ENCODE results near the gene FNIP1. TPM values are rescaled to one million over a fixed set of nuclear protein-coding genes. Genes with fewer than 3 reads are reported as not detected.
A peak's percentile ranks its signal among the peaks of the same experiment; 100 is the strongest.
"Not testable (repeated sequence)": the region's sequence is repeated elsewhere in the genome, so short reads cannot be mapped to it uniquely, and the experiment has no call there.

The FNIP1 gene
- total RNA-seq (10 to 100 TPM; 15.4 to 86.1 (median 34.8) TPM), polyA plus RNA-seq (1 to 10 TPM; 3.2 to 4.7 (median 3.7) TPM)
- long read RNA-seq, donor 1, partial matches to known transcripts, result 0 of 1 reads
- long read RNA-seq, donor 1, other reads (novel, unspliced or antisense), result 0 of 1 reads
- long read RNA-seq, donor 2, full-length matches to known transcripts, result 1 of 1 reads
- long read RNA-seq, donor 2, partial matches to known transcripts, result 0 of 1 reads
- long read RNA-seq, donor 2, other reads (novel, unspliced or antisense), result 0 of 1 reads
- long read RNA-seq, donor 3, result 0 reads
- long read RNA-seq, donor 4, full-length matches to known transcripts, result 1 of 1 reads
- long read RNA-seq, donor 4, partial matches to known transcripts, result 0 of 1 reads
- long read RNA-seq, donor 4, other reads (novel, unspliced or antisense), result 0 of 1 reads
- long read RNA-seq, donor 5, partial matches to known transcripts, result 0 of 2 reads
- long read RNA-seq, donor 5, other reads (novel, unspliced or antisense), result 0 of 2 reads
- long read RNA-seq, donor 6, result 0 reads
- long read RNA-seq, donor 7, partial matches to known transcripts, result 0 of 1 reads
- long read RNA-seq, donor 7, other reads (novel, unspliced or antisense), result 0 of 1 reads
- long read RNA-seq, donor 8, result 0 reads
- long read RNA-seq, donor 9, partial matches to known transcripts, result 0 of 3 reads
- long read RNA-seq, donor 9, other reads (novel, unspliced or antisense), result 0 of 3 reads
- long read RNA-seq, donor 10, result 0 reads

- Histone ChIP-seq H3K9me3 (no peaks in the 10 kb centered on the region), H3K27ac (peak within 1 kb of the TSS; percentile 96 to 100 (median 99)), H3K4me3 (peak within 1 kb of the TSS; percentile 77 to 98 (median 92)), H3K4me1 (peaks cover 0 to 49% (median 28%) of the 10 kb centered on the region in 4 donors), H3K27me3 (no peaks in the 10 kb centered on the region), H3K36me3 (no peaks in the 10 kb centered on the region)
- peak; percentile 99 to 100 for DNase-seq
- intact Hi-C loops (cut with DNase I; ENCODE audit: low total_unique reads), result no loop called here
- TF ChIP-seq POLR2AphosphoS5 (IDR thresholded peaks at IDR 0.05), result peak; percentile 93 to 96 (median 94)
- TF ChIP-seq POLR2A (IDR thresholded peaks at IDR 0.05), result peak in 1 of 4 donors; percentile 91
- peak in 1 of 7 experiments; percentile 13 for TF ChIP-seq CTCF (IDR thresholded peaks at IDR 0.05)
- TF ChIP-seq EP300 (IDR thresholded peaks at IDR 0.05), result no peak
- WGBS, 5 donors, result 0 to 1% (median 0%) methylated on average over 37 to 79 of the region's 79 CpGs
Measured at GRCh38 chr5:131796793-131797693, at the start of gene FNIP1. Gene FNIP1 (minus strand): TSS chr5:131797017. CDS start chr5:131796921, 96 bp downstream.

GRCh38 chr5:131846536-131846935, 49.7 kb upstream of the FNIP1 start:
- peaks cover 0 to 53% (median 40%) of the 10 kb centered on the region in 4 donors for H3K9me3 ChIP-seq
- H3K36me3 ChIP-seq, result no peaks in the 10 kb centered on the region
- DNase-seq, result no peak
- no peak for TF ChIP-seq EP300 (IDR thresholded peaks at IDR 0.05)
- TF ChIP-seq POLR2AphosphoS5 (IDR thresholded peaks at IDR 0.05), result no peak
- TF ChIP-seq CTCF (IDR thresholded peaks at IDR 0.05), result no peak
- no peak for TF ChIP-seq POLR2A (IDR thresholded peaks at IDR 0.05)
- intact Hi-C loops (cut with DNase I; ENCODE audit: low total_unique reads), result no loop called here
- 42 to 72% (median 54%) methylated on average over 1 of the region's 1 CpG for WGBS, 5 donors
- H3K4me1 ChIP-seq, result no peaks in the 10 kb centered on the region
- no peak overlapping the region for H3K27ac ChIP-seq
- no peak overlapping the region for H3K4me3 ChIP-seq
- H3K27me3 ChIP-seq, result no peaks in the 10 kb centered on the region

- Histone ChIP-seq H3K27me3 (no peaks in the 10 kb centered on the region), H3K27ac (no peak overlapping the region), H3K4me3 (no peak overlapping the region), H3K36me3 (no peaks in the 10 kb centered on the region), H3K4me1 (no peaks in the 10 kb centered on the region), H3K9me3 (peaks cover 0 to 53% (median 42%) of the 10 kb centered on the region in 4 donors)
- intact Hi-C loops (cut with DNase I; ENCODE audit: low total_unique reads), result no loop called here
- TF ChIP-seq EP300 (IDR thresholded peaks at IDR 0.05) (no peak), POLR2A (IDR thresholded peaks at IDR 0.05) (no peak)
- no peak for DNase-seq
Measured at GRCh38 chr5:131845828-131846227, 49.0 kb upstream of the FNIP1 start.

- intact Hi-C loops (cut with DNase I; ENCODE audit: low total_unique reads); H3K4me1 ChIP-seq; H3K27me3 ChIP-seq; H3K36me3 ChIP-seq; DNase-seq; H3K4me3 ChIP-seq; H3K27ac ChIP-seq: not testable (repeated sequence)
- peaks cover 0 to 47% (median 32%) of the 10 kb centered on the region in 4 donors for H3K9me3 ChIP-seq
- 90 to 98% (median 91%) methylated on average over 1 of the region's 1 CpG for WGBS, 5 donors
Measured at GRCh38 chr5:131842971-131843370, 46.2 kb upstream of the FNIP1 start.

- intact Hi-C loops (cut with DNase I; ENCODE audit: low total_unique reads); H3K4me3 ChIP-seq; H3K27ac ChIP-seq; H3K4me1 ChIP-seq; H3K36me3 ChIP-seq; DNase-seq; H3K27me3 ChIP-seq: not testable (repeated sequence)
- peaks cover 0 to 11% (median 0%) of the 10 kb centered on the region in 4 donors for H3K9me3 ChIP-seq
- WGBS, 5 donors, result 93 to 100% (median 96%) methylated on average over 1 to 2 of the region's 2 CpGs
Measured at GRCh38 chr5:131832702-131833101, 35.9 kb upstream of the FNIP1 start.

Measured in stomach (tissue), 19 donors.